HG03064 (cell line): Measurements from ENCODE around the gene PAEP.
"Not testable (repeated sequence)": the region's sequence is repeated elsewhere in the genome, so short reads cannot be mapped to it uniquely, and the experiment has no call there.

Source experiments
- ATAC-seq: cut with Tn5 transposase; IDR thresholded peaks from one replicate; pipeline ENCODE4 v1.9.1; 2021; ENCODE audit warnings: low read depth; ENCODE audit not compliant: unreplicated experiment

Gene PAEP

DNA sequence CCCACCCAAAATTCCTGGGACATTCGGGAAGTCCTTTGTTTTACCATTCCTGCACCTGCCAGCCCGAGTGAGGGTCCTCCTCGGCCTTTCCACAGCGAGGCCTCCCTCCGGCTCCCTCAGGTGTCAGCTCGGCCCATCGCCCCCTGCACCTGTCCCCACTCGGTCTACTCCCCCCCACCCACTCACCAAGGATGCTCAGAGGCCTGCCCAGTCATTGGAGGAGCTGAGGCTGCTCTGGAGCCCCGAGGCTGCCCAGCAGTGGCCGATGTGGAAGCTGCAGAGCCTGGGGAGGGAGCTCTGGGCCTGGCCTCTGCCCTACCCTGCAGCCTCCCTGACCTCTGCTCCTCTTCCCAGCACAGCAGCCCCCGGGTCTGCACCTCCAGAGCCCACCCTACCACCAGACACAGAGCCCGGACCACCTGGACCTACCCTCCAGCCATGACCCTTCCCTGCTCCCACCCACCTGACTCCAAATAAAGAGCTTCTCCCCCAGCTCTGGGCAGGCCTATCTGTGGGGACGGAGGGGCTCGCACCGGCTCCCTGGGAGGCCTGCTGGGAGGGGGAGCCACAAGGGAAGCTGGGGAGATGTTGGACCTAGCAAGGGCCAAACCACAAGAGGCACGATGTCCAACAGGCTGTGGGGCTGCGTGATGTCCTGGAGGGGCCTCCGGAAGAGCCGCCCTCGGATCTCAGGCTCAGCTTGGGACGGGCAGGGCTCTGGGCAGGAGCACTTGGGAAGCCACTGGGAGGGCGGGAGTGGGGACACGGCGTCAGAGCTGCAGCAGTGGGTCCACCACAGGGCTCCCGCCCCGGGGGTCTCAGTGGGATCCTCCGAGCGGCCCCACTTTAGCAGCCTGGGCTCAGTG lies 11.8 kb upstream of the PAEP start:
- ATAC-seq: not testable (repeated sequence)

DNA sequence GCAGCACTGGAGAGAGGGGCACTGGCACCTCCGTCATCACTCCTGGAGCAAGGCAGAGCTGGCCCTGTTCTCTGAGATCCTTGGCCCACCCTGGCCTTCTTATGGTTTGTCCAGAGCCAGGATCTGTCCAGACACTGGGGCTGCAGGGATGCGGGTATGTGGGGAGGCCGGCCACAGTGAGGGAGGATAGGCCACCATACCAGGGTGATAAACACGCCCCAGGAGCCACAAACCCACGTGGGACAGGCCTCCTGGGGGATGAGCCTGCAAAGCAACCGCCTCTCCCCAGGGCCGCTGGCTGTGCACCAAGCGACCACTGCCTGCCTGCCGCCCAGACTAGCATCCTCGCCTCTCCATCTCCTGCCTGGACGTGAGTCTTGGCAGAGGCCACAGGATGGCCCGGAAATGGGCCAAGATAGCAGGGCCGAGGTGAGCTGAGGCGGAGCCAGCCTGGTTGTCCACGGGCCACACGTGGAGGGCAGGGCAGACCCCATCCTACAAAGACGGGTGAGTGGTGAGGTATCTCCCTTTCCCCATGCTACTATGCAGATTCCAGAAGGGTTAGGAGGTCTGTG lies 11.1 kb upstream of the PAEP start:
- ATAC-seq: no peak

DNA sequence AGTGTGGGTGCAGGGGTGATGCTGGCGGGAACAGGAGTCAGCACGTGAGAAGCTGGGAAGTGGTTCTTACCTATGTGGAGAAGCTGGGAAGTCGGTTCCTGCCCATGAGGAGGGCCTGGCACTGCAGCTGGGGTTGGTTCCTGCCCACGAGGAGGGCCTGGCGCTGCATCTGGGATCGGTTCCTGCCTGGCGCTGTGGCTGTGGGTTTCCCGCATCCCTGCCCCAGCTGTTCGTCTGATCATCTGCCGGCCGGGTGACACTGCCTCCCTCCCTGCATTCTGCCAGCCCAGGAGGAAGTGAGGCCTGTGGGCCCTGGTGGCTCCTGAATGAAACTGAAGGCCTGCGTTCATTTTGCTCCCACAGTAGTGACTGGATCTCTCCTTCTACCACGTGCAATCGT lies 10.5 kb upstream of the PAEP start:
- no peak for ATAC-seq

DNA sequence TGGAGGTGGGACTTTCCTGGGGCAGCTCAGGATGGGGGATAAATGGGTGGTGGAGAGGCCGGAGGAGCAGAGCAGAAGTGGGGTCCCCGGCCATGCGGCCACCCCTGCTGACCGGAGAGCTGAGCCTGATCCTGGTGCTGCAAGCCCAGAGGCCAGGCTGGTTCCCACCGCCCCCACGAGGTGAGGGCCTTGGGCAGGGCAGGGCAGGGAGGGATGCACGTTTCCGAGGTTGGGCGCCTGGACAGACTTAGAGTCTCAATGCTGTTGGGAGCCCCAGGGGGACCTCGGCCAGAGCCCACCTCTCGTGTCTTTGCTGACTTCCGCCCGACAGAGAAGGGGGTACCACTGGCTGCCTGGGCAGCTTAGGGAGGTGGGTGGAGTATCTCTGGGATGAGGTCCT lies 10.1 kb upstream of the PAEP start:
- ATAC-seq: no peak

DNA sequence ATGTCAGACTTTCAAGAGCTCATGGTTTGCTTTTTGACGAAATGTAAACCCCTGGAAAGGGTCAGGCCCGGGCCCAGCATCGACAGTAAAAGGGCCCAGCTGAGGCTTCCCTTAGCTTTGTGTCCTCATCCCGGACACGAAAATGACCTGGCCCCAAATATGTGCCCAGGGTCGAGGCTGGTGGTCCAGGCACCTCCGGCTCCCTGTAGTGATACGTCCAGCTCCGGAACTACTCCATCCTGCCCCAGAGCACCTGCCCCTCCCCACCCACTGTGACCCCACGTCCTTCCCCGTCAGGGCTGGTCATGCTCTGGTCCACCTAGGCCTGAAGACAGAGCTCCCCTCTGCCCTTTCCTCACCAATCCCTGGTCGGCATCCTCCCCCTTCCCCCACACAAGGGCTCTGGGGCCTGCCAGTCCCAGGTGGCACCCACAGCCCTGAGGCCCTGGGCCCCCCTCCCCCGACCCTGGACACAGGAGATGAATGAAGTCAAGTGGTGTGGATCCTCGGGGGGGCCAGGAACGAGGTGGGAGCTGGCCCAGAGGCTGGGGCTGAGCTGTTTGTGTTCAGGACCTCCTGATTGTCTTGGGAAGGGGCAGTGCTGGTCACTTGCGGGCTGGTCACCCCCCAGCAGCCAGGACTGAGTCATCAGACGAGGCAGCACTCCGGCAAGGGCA lies 9.4 kb upstream of the PAEP start:
- ATAC-seq: no peak

DNA sequence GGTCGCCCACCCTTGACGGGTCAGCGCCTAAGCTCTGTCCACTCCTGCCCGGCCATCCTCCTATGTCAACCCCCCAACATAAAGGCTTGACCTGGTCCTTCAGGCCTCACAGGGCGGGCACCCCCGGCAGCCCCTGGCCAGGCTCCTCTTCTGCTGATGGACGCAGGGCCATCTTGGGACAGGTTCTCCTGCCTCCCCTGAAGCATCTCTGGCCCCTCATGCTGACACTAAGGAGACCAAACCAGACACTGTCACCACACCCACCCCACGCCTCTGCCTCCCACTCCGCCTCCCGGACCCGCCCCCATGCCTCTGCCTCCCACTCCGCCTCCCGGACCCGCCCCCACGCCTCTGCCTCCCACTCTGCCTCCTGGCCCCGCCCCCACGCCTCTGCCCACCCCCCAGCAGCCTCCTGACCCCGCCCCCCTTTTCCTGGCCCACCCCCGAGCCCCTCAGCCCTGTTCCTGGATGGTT lies 8.8 kb upstream of the PAEP start:
- ATAC-seq: no peak

DNA sequence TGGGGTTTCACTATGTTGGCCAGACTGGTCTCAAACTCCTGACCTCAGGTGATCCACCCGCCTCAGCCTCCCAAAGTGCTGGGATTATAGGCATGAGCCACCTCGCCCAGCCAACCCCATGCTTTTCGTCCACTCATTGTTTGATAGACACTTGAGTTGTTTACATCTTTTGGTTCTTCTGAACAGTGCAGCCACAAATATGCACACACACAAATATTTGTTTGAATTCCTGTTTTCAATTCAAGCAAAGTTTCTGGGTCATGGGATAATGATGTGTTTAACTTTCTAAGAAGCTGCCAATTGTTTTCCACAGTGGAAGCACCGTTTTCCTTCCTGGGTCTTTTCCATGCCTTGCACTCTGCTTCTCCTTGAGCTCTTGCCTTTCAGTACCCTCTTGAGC lies 6.8 kb upstream of the PAEP start:
- ATAC-seq: no peak

DNA sequence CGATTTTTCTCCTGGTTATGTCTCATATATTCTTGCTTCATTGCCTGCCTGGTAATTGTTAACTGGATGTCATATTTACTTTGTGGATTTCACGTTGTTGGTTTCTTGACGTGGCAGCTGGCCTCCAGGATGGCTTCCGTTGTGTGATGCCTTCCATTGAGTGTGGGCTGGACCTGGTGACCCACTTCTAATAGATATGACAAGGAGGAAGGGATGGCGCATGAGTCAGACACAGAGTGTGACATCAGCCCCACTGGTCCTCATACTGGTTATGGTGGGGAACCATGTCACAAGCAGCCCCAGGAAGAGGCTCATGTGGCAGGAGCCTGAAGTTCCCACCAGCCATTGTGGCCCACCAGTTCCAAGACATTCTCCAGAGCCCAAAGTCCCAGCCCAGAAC lies 6.4 kb upstream of the PAEP start:
- no peak for ATAC-seq

DNA sequence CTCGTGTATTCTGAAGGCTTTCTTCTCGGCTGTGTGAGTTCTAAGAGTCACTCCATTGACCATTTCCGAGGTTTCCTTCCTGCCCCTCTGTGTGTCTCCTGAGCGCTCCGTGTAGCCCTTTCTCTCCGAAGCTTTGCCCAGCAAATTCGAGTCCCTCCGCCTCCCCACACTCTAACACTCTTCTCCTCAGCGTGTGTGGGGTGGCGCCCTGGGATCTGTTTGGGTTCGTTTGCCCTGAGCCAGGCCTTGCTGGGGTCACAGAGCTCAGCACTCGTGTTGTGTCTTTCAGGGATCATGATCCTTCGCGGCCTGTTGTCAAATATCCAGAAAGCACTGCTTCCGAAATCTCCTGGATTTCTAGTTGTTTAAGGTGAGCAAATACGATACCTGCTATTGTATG lies 5.6 kb upstream of the PAEP start:
- no peak for ATAC-seq

DNA sequence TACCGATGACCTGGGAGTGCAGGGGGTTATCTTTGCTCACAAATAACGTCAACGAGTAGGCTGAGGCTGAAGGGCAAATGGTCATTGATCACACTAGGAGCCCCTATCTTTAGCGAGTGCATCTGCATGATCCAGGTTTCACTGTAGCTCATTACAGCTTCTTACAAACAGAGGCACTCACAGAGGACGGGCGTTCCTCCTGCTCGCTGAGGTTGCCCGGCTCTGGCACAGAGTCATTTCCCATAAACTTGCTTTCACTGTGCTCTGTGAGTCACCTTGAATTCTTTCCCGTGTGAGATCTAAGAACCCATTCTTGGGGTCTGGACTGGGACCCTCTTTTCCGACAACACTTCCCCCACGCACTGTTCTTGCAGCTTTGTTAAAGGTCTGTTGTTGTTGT lies 1.9 kb upstream of the PAEP start:
- no peak for ATAC-seq

DNA sequence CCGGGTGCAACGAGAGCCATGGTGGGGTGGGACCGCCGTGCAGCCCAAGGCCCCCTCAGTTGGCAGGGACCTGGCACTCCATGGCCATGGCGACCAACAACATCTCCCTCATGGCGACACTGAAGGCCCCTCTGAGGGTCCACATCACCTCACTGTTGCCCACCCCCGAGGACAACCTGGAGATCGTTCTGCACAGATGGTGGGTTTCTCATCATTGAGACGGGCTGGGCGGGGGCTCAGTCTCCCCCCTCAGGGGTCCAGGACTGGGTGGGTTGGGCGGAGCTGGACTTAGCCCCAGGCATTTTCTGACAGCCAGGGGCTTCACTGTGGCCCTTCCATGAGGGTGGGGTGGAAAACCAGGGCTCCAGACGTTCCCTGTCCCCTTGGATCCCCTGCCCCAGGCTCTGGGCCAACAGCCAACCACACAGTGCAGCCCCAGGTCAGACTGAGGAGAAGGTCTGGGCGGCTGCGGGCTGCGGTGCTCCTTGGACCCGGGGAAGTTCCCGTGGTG lies 734 bp downstream of the PAEP start:
- no peak for ATAC-seq

DNA sequence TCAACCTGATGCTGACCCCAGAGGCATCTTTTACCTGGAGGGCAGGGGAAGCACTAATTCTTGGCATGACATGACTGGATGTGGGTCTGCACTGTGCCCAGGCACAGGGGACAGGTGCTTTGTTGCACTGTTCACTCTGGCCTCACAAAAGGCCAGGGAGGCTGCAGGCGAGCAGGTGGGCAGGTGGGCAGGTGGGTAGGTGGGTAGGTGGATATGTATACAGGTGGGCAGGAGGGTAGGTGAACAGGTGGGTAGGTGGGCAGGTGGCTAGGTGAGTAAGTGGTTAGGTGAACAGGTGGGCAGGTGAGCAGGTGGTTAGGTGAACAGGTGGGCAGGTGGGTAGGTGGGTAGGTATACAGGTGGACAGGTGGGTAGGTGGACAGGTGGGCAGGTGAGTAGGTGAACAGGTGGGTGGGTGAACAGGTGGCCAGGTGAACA lies 1.5 kb downstream of the PAEP start:
- ATAC-seq: no peak

DNA sequence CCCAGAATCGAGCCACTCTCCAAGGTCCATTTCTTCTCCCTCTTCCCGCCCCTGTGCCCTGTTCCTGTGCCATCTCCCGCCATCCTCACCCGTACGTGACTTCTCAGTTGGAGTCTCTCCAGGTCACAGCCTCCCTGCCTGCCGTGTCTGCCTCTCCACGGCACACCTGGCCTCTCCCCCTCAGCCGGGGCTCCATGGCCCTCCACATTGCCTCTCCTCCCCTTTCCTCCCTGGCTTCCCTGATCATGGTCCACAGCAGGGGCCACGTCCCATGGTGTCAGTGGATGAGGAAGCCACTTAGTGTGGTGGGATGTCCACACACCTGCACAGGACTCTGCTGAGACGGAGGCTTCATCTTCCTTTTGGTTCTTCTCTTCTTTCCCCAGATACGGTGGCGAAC lies 2.3 kb downstream of the PAEP start:
- ATAC-seq: no peak

DNA sequence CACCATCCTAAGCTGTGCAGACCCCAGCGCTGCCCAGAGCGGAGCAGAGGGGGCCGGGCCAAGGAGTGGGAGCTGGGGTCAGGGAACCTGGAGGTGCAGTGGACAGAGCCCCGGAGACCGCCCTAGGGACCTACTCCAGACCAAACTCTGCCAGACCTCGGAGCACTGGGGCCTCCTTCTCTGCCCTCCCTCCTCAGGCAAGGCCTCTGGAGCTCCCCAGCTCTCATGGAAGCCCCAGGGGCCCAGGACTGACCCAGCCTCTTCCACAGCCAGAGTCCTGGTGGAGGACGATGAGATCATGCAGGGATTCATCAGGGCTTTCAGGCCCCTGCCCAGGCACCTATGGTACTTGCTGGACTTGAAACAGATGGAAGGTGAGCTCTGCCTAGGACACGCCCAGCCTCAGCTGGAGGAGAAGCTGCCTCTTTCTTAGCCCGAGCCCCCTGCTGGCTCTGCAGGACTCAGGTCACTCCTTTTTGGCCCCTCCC lies 3.6 kb downstream of the PAEP start:
- ATAC-seq: no peak

DNA sequence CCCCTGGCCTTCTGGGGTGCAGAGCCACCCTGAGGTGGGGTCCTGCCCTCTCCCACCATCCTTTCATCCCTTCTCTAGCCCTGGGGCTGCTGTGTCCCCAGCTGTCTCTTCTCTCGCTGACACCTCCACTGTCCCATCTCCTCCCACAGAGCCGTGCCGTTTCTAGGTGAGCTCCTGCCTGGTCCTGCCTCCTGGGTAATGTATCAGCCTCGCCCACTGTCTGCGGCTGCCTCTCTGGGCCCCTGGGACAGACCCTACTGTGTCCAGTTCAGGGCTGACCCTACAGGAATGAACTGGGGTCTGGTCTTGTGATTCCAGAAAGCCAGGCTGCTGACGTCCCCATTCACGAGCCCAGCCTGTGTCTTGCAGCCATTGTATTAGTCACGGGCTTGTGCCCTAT lies 4.1 kb downstream of the PAEP start:
- no peak for ATAC-seq

DNA sequence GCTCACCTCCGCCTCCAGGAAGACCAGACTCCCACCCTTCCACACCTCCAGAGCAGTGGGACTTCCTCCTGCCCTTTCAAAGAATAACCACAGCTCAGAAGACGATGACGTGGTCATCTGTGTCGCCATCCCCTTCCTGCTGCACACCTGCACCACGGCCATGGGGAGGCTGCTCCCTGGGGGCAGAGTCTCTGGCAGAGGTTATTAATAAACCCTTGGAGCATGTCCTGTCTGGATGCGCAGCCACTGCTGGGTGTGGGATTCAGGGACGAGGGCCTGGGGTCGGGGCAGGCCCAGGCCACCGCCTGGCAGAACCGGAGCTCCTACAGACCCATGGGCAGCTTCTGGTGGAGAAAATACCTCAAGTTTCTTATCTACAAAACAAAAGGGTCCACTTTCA lies 5.0 kb downstream of the PAEP start:
- ATAC-seq: no peak

DNA sequence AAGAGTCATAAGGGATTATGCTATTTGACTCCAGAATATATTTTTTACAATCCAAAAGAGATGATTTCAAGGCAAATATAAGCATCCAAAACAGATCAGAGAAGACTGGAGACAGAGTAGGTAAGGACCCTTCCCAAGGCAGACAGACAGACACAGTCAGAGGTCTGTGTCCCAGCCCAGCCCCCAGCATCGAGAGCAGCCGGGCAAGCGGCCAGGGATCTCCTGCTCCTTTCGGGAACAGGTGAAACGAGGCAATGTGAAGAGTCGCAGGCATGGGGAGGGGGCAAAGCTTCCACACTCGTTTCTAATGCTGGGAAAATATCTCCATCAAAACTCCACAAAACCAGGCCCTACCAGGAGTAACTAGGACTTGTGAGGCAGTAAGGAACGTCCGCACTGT lies 5.8 kb downstream of the PAEP start:
- ATAC-seq: no peak

DNA sequence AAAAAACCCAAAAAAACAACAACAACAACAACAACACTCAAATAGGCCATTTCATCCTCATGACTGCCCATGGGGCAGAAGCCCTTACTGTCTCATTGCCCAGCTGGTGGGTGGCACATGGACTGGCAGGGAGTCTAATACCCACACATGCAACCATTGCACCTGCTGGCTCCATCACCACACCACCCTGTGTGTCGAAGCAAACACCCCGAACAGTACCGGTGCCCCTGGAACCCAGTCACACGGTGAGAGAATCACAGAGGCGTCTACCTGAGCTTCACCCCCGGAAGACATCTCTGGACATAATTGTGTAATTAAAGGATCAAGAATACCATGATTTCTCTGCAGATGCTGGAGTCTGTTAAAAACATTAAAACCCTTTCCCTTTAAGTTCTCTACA lies 6.5 kb downstream of the PAEP start:
- ATAC-seq: no peak

DNA sequence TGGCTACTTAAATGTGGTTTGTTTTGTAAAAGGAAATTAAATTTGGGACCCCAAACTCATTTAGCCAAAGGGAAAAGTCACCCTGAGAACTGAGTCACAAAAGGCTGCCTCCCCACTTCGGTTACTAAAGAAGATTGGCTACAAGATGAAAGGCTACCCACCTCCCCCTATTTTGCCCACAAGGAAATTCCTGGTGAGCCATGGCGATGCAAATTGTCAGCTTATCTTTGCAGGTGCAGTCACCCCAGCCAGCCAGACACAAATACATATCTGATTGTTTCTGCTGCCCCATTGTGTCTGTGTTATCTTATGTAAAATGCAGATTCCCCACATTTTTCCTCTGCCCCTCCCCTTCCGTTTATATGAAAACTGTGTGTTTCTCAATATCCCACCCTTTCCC lies 8.9 kb downstream of the PAEP start:
- no peak for ATAC-seq

DNA sequence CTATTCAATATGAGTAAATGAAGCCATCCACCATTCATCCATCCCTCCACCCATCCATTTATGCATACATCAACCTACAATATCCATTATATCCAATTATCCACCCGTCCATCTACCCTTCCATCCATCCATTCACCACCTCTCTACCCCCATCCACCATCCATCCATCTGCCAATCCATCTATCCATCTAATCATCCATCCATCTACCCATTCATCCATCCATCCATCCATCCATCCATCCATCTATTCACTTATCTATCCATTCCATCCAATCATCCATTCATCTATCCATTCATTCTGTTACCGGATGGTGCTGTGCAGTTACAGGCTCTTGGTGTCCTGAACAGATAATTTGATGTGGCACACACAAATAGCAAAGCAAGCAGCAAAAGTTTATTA lies 10.7 kb downstream of the PAEP start:
- no peak for ATAC-seq

DNA sequence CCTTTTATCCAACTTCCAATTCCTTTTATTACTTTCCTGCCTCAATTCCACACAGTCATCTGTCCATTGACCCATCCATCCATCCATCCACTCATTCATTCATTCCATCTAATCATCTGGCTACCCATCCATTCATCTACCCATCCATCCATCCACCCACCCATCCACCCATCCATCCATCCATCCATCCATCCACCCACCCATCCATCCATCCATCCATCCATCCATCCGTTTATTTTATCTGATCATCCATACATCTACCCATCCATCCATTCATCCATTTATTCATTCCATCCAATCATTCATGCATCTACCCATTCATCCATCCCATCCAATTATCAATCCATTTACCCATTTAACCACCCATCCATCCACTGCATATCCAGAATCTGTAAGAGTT lies 11.6 kb downstream of the PAEP start:
- ATAC-seq: no peak
